ENCODE results near the gene UBE2M. TPM values are rescaled to one million over a fixed set of nuclear protein-coding genes. Genes with fewer than 3 reads are reported as not detected.

The UBE2M gene
- total RNA-seq, 1 experiment from 2014 or later: 113 TPM

DNA sequence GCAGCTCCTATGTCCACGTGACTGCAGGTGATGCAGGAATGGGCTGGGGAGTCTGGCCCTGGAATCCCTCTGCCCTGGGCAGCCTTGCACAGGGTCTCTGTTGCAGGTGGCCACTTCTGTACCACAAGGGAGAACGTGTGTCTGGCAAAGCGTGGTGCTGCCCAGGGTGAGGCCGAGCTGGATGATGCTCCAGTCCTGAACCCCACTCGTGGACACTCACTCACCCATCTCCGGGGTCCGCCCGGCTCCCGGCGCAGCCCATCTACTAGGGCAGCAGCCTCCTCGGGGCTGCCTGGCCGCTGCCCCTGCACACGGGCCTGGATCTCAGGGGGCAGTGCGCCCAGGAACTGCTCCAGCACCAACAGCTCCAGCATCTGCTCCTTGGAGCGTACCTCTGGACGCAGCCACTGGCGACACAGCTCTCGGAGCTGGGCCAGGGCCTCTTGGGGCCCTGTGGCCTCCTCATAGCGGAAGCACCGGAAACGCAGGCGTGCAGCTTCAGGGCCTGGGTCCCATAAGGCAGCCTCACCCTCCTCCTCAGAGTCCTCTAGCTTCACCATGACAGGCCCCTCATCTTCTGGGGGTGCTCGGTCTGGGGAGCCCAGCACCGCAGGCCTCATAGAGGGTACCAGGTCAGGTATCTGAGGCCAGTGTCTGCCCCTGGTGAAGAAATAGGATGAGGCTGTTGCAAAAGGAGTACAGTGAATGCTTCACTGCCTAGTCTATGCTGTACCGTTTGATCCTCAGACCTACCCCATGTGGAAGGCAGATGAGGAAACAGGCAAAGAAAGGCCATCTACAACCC is 12.6 kb upstream of the UBE2M start:
- no peak for DNase-seq (ENCODE audit: low read depth)

DNA sequence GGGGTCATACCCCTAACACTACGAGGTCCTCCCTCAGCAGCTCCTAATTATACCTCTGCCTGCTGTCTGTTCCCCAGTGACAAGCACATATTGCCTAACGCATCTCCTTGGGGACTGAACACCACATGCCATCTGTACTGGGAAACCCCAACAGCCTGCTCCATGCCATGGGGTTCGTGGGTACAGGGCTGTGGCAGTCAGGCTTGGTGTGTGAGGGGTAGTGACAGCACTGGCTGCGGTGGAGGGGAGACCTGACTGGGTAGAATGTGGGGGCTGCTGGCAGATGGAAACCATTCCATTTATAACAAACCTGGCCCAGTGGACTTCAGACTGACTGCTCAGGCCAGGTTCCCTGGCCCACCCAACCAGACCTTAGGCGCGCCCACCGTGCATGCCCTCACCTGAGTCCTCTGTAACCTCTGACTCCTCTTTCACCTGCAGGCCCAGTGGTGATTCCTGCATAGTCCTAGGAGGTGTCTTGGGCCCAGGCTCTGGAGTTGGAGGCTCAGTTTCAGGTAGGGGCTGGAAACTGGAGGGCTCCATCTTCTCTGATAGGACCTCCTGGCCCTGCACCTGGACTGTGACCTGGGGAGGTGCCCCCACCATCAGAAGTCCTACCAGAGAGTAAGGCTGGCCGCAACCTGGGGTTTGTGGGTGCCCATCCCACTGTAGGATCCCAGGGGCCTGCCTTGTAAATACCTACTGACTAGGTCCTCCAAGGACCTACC is 11.7 kb upstream of the UBE2M start:
- no peak for DNase-seq (ENCODE audit: low read depth)

DNA sequence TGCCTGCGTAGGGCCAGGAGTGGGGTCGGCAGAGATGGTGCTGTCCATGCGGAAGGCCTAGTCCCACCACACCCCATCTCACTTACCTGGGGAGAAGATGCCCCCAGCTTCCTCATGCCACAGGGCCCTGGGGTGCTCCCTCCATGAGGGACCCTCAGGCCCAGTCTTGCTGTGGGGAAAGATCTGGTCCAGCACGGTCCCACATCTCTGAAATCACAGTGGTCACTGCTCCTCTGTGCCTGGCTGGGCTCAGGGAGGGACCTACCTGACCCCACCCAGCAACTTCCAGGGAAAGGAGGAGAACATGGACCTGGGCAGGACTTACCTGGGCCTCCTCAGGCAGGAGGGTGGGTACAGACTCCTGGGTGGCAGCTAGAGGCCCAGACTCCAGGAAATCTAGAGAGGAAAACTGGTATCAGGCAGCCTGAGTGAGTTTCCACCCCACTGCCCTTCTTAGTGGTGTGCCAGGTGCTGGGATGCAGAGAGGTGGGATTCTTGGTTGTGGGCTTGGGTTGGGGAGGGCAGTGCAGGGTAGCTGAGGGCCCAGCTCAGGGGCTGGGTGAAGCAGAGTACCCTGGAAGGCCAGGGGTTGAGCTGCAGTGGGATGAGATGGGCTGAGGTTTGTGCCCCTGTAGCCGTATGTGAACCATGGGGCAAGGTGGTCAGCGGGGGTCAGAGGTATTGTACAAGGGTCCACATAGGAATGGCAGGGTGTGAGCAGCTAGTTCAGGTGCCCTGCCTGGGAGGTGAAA is 11.0 kb upstream of the UBE2M start:
- DNase-seq (ENCODE audit: low read depth): no peak

DNA sequence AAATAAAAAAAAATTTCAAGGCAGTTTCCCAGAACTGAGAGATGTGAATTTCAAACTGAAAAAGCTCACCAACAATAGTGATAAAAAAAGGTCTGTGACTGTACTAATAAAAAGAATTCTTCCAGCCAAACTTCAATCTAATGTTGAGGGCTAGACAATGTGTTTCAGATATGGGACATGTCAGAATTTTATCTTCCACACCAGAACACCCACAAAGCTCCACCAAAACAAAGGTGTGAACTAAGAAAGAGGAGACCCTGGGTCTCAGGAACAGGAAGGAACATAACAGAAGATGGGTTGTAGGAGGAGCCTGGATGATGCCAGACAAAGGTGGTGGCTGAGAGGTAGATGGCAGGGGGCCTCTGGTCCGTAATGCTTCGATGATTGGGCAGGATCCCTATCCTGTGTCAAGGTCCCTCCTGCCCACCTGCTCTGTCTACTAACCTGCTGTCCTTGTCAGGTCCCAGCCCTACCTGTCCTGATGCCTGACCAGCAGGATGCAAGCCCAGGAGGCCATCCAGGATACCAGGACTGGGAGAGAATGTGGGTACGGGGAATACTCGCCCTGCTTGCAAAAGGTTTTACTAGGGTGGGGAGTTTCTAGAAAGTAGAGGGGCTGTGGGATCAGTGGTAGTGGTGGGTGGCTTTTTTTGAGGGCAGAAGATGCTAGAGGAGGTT is 10.2 kb upstream of the UBE2M start:
- no peak for DNase-seq (ENCODE audit: low read depth)

DNA sequence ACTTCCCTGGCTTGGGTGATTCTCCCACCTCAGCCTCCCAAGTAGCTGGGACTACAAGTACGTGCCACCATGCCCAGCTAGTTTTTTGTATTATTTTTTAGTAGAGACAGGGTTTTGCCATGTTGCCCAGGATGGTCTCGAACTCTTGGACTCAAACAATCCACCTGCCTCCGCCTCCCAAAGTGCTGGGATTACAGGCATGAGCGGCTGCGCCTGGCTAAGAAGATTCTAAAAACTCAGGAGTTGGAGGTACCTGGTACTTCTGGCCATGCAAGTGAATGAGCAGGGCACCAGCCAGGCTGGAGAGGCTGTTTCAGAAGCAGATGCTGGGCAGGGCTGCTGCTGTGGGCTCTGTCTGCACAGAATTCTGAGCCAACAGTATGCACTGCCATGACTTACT is 8.6 kb upstream of the UBE2M start:
- DNase-seq (ENCODE audit: low read depth): no peak

DNA sequence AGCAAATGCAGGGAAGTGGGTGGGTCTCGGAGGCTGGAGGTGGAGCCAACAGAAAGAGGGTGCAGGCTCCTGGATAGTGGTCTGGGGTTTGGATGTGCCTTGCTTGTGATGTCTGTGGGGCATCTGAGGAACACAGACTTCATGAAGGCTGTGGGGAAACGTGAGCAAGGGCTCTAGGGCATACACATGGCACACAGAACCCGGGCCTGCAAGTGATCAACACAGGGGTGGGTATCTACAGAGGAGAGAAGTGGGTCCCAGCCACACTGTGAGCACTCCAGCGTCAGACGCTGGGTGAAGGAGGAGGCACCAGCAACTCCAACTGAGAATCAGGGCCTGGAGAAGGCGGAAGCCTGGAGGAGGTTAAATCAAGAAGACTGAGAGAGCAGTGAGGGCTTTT is 5.4 kb upstream of the UBE2M start:
- no peak for DNase-seq (ENCODE audit: low read depth)

DNA sequence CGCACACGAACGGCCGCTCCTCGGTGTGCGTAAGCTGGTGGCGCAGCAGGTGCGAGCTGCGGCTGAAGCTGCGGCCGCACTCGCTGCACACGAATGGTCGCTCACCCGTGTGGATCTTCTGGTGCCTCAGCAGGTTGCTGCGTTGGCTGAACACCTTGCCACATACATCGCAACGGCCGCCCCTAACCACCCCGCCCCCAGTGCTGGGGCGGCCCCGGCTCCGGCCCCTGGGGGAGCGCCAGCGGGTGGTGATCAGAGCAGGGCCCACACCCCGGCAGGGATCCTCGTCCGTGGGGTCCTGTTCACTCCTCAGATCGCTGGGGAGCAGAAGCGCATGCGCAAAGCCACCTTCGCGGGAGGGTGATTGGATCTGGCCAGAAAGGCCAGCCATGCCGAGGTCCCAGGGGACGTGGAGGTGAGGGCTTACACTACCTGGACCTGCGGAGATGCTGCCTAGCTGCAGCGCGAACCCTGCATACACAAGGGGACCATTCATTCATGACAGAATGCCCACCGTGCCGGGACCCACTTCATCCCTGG is 4.7 kb upstream of the UBE2M start:
- DNase-seq (ENCODE audit: low read depth): no peak

DNA sequence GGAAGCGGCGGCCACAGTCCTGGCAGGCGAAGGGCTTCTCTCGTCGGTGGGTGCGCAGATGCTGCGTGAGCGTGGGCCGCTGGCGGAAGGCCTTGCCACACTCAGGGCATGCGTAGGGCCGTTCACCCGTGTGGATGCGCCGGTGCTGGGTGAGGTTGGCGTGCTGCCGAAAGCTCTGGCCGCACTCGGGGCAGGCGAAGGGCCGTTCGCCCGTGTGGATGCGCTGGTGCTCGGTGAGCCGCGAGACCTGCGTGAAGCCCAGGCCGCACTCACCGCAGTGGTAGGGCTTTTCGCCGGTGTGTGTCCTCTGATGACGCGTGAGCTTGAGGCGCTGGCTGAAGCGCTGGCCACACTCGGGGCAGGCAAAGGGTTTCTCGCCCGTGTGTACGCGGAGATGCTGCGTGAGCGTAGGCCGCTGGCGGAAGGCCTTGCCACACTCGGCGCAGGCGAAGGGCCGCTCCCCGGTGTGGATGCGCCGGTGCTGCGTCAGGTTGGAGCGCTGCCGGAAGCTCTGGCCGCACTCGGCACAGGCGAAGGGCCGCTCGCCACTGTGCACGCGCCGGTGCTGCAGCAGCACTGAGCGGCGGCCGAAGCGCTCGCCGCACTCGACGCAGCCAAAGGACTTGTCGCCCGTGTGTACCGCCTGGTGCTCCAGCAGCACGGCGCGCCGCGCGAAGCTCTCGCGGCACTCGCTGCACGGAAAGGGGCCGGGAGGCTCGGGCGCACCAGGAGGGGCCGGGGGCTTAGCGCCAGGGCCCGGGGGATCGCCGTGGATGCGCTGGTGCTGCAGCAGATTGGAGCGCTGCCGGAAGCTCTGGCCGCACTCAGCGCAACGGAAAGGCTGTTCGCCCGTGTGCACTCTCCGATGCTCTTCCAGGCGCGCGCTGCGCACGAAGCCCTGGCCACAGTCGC is 4.0 kb upstream of the UBE2M start:
- DNase-seq (ENCODE audit: low read depth): no peak

DNA sequence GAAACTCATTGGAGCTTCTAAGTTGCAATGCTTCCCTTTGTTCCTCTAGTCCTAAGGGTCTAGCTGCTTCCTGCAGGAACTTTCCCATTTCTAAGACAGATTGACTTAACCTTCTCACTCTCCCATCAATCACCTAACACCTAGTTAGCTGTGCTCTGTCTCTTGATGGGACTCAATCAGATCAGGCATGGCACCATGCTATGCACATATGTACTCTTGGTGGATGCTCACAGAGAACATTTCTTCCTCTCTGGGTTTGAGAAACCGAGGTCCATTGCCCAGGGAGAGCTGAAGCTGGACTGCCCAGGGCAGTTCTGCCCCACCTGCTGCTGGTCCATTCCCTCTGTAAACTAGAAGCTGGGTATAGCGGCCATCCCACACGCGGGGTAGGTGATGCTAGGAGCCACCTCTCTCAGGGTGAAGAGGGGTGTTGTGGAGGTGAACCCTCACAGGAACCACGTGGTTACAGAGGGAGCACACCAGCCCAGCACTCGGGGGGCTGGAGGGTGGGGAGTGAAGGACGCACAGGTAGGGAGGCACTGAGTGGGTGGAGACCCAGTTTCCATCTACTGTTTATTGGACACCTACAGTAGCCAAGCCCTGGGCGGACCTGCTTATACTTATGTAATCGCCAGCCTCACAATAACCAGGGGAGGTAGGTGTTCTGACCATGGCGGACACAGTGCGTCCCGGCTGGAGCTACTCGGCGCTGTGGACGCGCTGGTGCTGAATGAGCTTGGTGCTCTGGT is 3.1 kb upstream of the UBE2M start:
- DNase-seq (ENCODE audit: low read depth): no peak

DNA sequence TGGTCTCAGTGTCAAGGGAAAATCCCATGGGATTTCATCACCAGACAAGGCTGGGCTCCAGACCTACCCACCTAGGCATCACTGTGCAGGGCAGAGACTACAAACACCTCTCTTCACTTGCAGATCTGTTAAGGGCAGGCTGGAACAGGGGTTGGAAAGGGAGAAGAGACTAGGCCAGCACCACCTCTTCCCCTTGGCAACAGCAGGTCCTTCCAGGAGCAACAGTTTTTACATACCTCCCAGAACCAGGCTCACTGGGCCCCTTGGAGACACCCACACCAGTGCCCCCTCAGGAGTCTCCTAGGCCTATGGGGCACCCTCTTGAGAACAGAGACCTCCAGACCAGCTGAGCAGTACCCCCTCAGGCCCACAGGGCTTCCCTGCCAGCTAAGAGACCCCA is 2.5 kb upstream of the UBE2M start:
- DNase-seq (ENCODE audit: low read depth): no peak

DNA sequence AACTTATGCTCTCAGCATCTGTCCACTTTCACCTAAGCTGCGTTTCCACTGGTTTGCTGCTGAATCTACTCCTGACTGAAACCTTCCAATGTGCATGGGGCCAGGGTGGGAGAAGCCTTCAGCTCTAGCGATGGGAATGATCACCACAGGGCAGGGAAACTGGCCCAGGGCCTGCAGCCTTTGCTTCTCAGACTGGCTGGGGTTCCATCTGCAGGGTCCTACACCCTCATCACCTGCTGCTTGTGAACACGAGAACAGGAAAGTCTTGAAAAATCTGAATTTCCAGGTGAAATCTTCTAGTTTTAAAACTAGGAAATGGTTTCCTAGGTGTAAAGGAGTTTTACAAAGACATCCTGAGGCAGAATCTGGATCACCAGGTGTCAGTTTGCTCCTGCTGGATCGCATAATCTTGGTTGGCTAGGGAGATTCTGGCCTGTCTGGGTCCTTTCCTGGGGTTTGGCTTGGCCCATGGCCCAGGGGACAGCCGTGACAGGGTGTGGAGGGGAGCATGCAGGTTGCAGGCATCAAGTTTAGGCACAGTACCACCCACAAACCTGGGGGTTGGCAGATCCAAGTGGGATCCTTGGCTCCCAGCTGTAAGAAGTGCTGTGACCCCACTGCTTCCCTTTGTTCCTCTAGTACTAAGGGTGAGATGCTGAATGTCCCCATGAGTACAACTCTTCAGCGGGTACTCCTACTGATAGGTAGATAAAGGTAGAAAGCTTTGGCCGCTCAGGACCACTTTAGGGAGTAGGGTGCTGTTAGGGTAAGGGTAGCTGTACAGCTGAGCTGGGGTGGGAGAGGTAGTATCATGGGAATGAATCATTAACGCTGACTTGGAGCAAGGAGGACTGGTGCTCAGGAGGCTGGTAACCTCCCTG is 1.8 kb upstream of the UBE2M start:
- no peak for DNase-seq (ENCODE audit: low read depth)

DNA sequence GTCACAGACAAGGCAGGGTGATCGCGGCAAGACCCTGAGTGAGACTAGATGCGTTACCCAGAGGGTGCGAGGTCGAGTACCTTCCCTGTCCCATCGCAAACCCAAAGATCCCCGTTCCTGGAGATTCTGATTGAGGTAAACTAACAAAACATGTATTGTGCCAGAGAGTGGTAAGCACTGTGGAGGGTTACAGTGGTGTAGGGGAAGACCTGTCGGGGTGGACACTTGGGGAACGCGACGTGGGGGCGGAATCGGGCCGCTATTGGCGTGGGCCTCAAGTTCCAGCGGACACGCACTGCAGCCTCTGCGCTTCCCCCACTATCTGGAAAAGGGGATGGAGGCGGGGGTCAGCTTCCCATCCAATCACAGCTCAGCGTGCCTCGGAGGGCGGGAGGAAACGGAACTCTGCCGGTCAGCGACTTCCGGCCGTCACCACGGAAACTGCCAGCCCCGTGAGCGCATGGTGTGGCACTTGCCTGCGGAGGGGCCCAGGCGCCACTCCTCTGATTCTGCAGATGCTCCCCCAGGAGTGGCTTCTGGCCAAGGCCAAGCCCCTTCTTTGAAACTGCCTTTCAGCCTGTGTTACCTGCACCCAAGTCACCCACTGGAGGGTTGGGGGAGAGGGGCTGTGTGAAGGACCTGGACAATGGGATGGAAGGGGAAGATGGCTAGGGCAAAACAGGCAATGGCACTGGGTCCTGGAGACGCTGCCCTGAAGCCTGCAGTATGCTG is 1.0 kb upstream of the UBE2M start:
- peak; percentile 94 for DNase-seq (ENCODE audit: low read depth)

DNA sequence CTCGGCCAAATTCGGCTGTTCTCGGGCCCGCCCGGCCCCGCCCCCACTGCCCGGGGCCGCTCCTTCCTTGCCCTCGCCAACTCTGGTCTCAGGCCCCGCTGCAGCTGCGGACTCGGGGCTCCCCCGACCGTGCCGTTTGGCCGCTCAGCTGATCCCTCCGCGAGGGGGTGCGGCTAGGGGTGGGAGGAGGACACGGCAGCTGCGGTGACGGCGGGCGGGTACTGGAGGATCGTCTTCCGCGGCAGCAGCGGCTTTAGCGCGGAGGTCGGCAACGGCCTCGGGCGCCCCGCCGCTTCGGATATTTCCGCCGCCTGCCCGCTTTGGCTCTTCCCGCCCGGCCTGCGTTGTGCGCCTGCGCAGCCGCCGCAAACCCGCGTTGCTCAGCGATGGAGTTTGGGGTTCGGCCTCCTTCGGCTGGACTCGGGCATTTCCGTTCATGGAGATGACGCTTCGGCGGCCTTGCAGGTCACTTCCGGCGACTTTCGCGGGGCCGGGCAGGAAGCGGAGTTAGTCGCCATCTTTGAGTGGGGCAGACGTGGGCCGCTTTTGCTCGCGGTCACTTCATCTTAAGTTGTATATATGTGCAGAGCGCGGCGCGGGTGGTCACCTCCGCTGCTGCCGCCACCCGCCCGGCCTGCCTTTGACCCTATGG is 338 bp upstream of the UBE2M start:
- DNase-seq (ENCODE audit: low read depth): peak; percentile 97

DNA sequence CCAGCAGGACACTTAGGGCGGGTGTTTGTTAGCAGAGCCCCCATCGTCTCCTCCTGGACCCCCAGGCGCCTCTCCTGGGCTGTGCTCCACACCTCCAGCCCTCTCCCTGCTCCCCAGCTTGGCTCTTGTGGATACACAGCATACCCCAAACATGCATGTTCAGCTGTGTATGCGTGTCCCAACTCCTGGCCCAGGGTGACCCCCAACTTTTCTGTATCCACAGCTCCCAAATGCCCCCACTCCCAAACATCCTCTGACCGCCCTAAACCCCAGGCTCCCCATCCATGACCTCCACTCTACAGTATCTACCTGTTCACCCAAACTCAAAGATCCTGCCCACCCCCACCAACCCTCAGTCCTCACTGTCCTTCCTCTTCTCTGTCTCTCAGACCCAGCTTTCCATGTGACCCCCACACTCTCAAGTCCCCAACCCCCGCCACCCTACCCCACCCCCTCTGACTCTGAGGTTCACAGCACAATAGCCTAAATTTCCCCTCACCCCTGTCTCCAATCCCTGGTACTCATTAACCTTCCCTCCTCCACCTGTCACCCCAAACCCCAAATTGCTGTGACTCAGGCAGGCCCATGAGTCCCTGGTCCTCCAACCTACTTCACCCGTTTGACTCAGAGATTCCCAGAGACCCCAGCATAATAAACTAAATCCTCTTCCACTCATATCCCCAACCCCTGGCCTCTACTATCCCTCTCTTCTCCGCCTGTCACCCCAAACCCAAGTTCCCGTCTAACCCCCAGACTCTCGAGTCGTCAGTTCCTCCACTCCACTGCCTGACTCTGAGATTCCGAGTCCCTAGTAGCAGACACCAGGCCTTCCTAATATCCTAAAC is 968 bp downstream of the UBE2M start:
- DNase-seq (ENCODE audit: low read depth): no peak

DNA sequence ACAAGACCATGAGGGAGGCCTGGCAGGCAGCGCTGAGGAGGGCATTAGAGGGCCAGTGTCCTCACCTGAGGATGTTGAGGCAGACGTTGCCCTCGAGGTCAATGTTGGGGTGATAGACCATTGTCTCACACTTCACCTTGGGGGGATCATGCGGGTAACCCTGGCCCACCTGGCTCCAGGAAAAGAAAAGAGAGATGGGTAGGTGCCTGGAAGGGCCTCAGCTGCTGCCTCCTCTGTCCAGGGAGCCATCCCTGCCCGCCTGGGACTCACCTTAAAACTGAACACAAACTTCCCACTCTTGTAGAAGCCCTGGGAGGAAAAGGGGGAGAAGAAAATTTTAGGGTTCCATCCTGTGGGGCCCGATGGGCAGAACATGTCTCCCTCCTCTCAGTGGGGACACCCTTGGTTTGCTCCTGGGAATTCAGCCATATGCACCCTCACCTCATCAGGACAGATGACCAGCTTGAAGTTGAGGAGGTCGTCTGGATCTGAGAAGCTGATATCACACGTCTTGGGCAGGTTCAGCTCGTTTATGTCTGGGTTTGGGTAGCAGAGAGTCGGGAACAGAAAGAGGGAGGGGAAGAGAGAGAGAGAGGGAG is 1.7 kb downstream of the UBE2M start:
- no peak for DNase-seq (ENCODE audit: low read depth)

DNA sequence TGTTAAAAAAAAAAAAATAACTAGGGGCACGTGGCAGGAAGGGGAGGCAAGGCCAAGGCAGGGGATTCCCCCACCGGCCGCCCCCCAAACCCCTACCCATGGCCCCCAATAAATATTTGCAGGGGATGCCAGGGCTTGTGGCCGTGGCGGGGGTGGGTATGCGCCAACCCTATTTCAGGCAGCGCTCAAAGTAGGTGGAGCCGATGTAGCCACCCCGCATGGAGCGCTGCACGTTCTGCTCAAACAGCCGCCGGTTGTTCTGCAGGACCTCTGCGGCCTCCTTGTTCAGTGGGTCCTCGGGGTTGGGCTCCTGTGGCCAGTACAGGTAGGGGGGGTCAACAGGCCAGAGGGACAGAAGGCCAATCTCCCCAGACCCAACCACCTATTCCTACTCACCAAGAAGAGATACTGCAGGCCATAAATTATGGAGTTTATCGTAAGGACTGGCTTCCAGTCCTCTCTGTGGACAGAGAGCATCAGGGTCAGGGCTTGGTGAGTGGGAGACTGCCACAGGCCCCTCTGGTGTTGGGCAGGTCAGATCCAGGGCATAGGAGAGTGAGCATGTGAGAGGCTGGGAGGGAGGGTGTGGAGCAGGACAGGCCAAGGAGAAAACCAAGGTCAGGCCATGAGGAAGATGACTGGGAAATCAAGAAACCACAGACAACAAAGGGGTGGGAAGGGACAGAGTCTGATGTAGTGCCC is 2.3 kb downstream of the UBE2M start:
- DNase-seq (ENCODE audit: low read depth): no peak
